ENCODE data around the gene NRDE2. TPM values are rescaled to one million over a fixed set of nuclear protein-coding genes. Genes with fewer than 3 reads are reported as not detected.
A peak's percentile ranks its signal among the peaks of the same experiment; 100 is the strongest.

NRDE2 gene
- total RNA-seq, 1 experiment from 2014 or later, result 16.5 TPM

- Histone ChIP-seq H3K27ac (ENCODE audit: low read length) (peak overlapping the region; percentile 84), H3K27me3 (ENCODE audit: control insufficient read depth, insufficient read depth, low read length) (no peaks in the 10 kb centered on the region; the same call in 1 of the 2 replicates), H3K4me3 (ENCODE audit: low read depth in 2 of 2, low read length in 2 of 2) (peak overlapping the region; percentile 92 to 94; a peak in 3 of 4 replicates), H3K9me3 (ENCODE audit: control insufficient read depth, insufficient read depth, low read depth, low read length) (no peaks in the 10 kb centered on the region), H3K4me1 (ENCODE audit: control insufficient read depth, insufficient read depth, low read length) (peaks cover 5% of the 10 kb centered on the region), H3K36me3 (ENCODE audit: control insufficient read depth, insufficient read depth, low read length) (peaks cover 12% of the 10 kb centered on the region; the same call in 1 of the 2 replicates)
- intact Hi-C loops (cut with micrococcal nuclease; ENCODE audit: unreplicated experiment), result no loop called here
- ATAC-seq (no peak), DNase-seq (ENCODE audit: low read depth, low spot score) (no peak)
- CTCF ChIA-PET, result no interaction called here
- POLR2A ChIA-PET, result no interaction called here
- no TSS peak for BruUV-seq (replicated peaks)
- TF ChIP-seq SIN3A (IDR thresholded peaks at IDR 0.05; ENCODE audit: borderline replicate concordance, insufficient read depth, low read depth, low read length) (no peak), CTCF (IDR thresholded peaks at IDR 0.05) (no peak), REST (IDR thresholded peaks at IDR 0.05; ENCODE audit: insufficient read depth in 1 of 2, low read depth in 2 of 2, low read length in 1 of 2) (no peak), TCF7L2 (IDR thresholded peaks at IDR 0.05; ENCODE audit: low read depth, low read length) (no peak), POLR2AphosphoS5 (IDR thresholded peaks at IDR 0.05; ENCODE audit: low read depth, low read length) (no peak)
- in situ Hi-C loops (cut with HindIII; ENCODE audit: low pct_unique_long_range_greater_than_20kb, low sequenced_read_pairs), result no loop called here
These were observed 75.9 kb downstream of the NRDE2 start for GRCh38 chr14:90255871-90256270.

- no peak overlapping the region for H3K4me3 ChIP-seq (ENCODE audit: low read depth in 2 of 2, low read length in 2 of 2)
- CTCF ChIA-PET, result no interaction called here
- ATAC-seq, result no peak
- DNase-seq (ENCODE audit: low read depth, low spot score), result no peak
- H3K36me3 ChIP-seq (ENCODE audit: control insufficient read depth, insufficient read depth, low read length), result peaks cover 3% of the 10 kb centered on the region; the same call in 1 of the 2 replicates
- BruUV-seq (replicated peaks), result no TSS peak
- no peaks in the 10 kb centered on the region; the same call in 1 of the 2 replicates for H3K27me3 ChIP-seq (ENCODE audit: control insufficient read depth, insufficient read depth, low read length)
- POLR2A ChIA-PET, result no interaction called here
- intact Hi-C loops (cut with micrococcal nuclease; ENCODE audit: unreplicated experiment) (no loop called here), in situ Hi-C loops (cut with HindIII; ENCODE audit: low pct_unique_long_range_greater_than_20kb, low sequenced_read_pairs) (no loop called here)
- H3K4me1 ChIP-seq (ENCODE audit: control insufficient read depth, insufficient read depth, low read length), result peaks cover 5% of the 10 kb centered on the region
- no peak overlapping the region for H3K27ac ChIP-seq (ENCODE audit: low read length)
- no peaks in the 10 kb centered on the region for H3K9me3 ChIP-seq (ENCODE audit: control insufficient read depth, insufficient read depth, low read depth, low read length)
- TF ChIP-seq SIN3A (IDR thresholded peaks at IDR 0.05; ENCODE audit: borderline replicate concordance, insufficient read depth, low read depth, low read length) (no peak), CTCF (IDR thresholded peaks at IDR 0.05) (no peak), POLR2AphosphoS5 (IDR thresholded peaks at IDR 0.05; ENCODE audit: low read depth, low read length) (no peak), REST (IDR thresholded peaks at IDR 0.05; ENCODE audit: insufficient read depth in 1 of 2, low read depth in 2 of 2, low read length in 1 of 2) (no peak), TCF7L2 (IDR thresholded peaks at IDR 0.05; ENCODE audit: low read depth, low read length) (no peak)
These were observed 77.9 kb downstream of the NRDE2 start for GRCh38 chr14:90253826-90254225.
